Esophagus (tissue), 2 donors: Measurements from ENCODE around the gene CCL1. TPM values are rescaled to one million over a fixed set of nuclear protein-coding genes. Genes with fewer than 3 reads are reported as not detected.

Experiments used
- H3K27ac ChIP-seq, 2 donors: one replicate each; pipeline ENCODE4 v1.5.1; 2013; ENCODE audit warnings: low read depth in 2 of 2, mild to moderate bottlenecking in 2 of 2, inconsistent platforms in 1 of 2, low read length in 1 of 2, moderate library complexity in 1 of 2
- H3K27me3 ChIP-seq, 2 donors: one replicate each; pipeline ENCODE4 v1.6.1; 2013; ENCODE audit warnings: low read length in 2 of 2, control low read depth in 1 of 2, mild to moderate bottlenecking in 1 of 2; ENCODE audit not compliant: insufficient read depth in 2 of 2, control insufficient read depth in 1 of 2
- H3K36me3 ChIP-seq, 2 donors: one replicate each; pipeline ENCODE4 v1.6.1; 2013; ENCODE audit warnings: low read length in 1 of 2; ENCODE audit not compliant: control insufficient read depth in 2 of 2, insufficient read depth in 2 of 2
- H3K4me1 ChIP-seq, 2 donors: one replicate each; pipeline ENCODE4 v1.6.1; 2013; ENCODE audit warnings: low read length in 1 of 2; ENCODE audit not compliant: control insufficient read depth in 2 of 2, insufficient read depth in 2 of 2
- H3K4me3 ChIP-seq, 2 donors: one replicate each; pipeline ENCODE4 v1.5.1; 2013; ENCODE audit warnings: low read length in 2 of 2, mild to moderate bottlenecking in 2 of 2, low read depth in 1 of 2, moderate library complexity in 1 of 2
- H3K9me3 ChIP-seq, 2 donors: one replicate each; pipeline ENCODE4 v1.6.1; 2013; ENCODE audit warnings: mild to moderate bottlenecking in 2 of 2, low read depth in 1 of 2, low read length in 1 of 2, moderate library complexity in 1 of 2; ENCODE audit not compliant: control insufficient read depth in 2 of 2, insufficient read depth in 1 of 2
- WGBS, 2 donors: extraction: QIAGEN DNeasy Blood & Tissue Kit; methylation state at CpG; one replicate each; pipeline ENCODE4 v1.1.7; 2013; 5-methylcytosine and 5-hydroxymethylcytosine counted together
- polyA plus RNA-seq, 2 donors: library from polyadenylated mRNA; stranded (reverse); fragments of 200-250 nt; gene quantifications; one replicate each; pipeline ENCODE4 v1.2.3, GENCODE V29; 2013
- donor health status: healthy with polysubstance abuse.
- donor health status: Bipolar disorder and iron deficiency.

Gene CCL1
- not detected for polyA plus RNA-seq

GRCh38 chr17:34363183-34363661 is at the start of gene CCL1:
Gene CCL1, minus strand, starts transcription at chr17:34363233. Its CDS starts 72 bp downstream, at chr17:34363161.
- Histone ChIP-seq H3K9me3 (no peaks in the 10 kb centered on the region), H3K27me3 (no peaks in the 10 kb centered on the region), H3K36me3 (no peaks in the 10 kb centered on the region), H3K4me1 (no peaks in the 10 kb centered on the region), H3K27ac (no peak within 1 kb of the TSS), H3K4me3 (no peak within 1 kb of the TSS)
- WGBS, 2 donors, result 45 to 46% methylated on average over 5 of the region's 5 CpGs

- H3K36me3 ChIP-seq, result no peaks in the 10 kb centered on the region
- H3K27ac ChIP-seq, result no peak overlapping the region
- 47 to 48% methylated on average over 7 of the region's 7 CpGs for WGBS, 2 donors
- no peak overlapping the region for H3K4me3 ChIP-seq
- peaks cover 0 to 2% of the 10 kb centered on the region in 2 donors for H3K4me1 ChIP-seq
- H3K9me3 ChIP-seq, result peaks cover 0 to 3% of the 10 kb centered on the region in 2 donors
- H3K27me3 ChIP-seq, result peaks cover 0 to 2% of the 10 kb centered on the region in 2 donors
These were observed 49.5 kb upstream of the CCL1 start for GRCh38 chr17:34412534-34412933.

- no peak overlapping the region for H3K27ac ChIP-seq
- H3K9me3 ChIP-seq, result peaks cover 0 to 3% of the 10 kb centered on the region in 2 donors
- 40 to 54% methylated on average over 5 of the region's 5 CpGs for WGBS, 2 donors
- H3K27me3 ChIP-seq, result peaks cover 0 to 2% of the 10 kb centered on the region in 2 donors
- H3K4me3 ChIP-seq, result no peak overlapping the region
- H3K36me3 ChIP-seq, result no peaks in the 10 kb centered on the region
- peaks cover 0 to 2% of the 10 kb centered on the region in 2 donors for H3K4me1 ChIP-seq
These were observed 48.8 kb upstream of the CCL1 start for GRCh38 chr17:34411646-34412421.

GRCh38 chr17:34409352-34409751 is 46.3 kb upstream of the CCL1 start:
- H3K27me3 ChIP-seq, result no peaks in the 10 kb centered on the region
- WGBS, 2 donors, result 76 to 80% methylated on average over 4 of the region's 4 CpGs
- H3K36me3 ChIP-seq, result no peaks in the 10 kb centered on the region
- H3K9me3 ChIP-seq, result peaks cover 0 to 3% of the 10 kb centered on the region in 2 donors
- H3K4me1 ChIP-seq, result peaks cover 0 to 2% of the 10 kb centered on the region in 2 donors
- H3K4me3 ChIP-seq, result no peak overlapping the region
- no peak overlapping the region for H3K27ac ChIP-seq

- Histone ChIP-seq H3K27me3 (no peaks in the 10 kb centered on the region), H3K36me3 (no peaks in the 10 kb centered on the region), H3K4me3 (no peak overlapping the region), H3K9me3 (peaks cover 0 to 3% of the 10 kb centered on the region in 2 donors), H3K27ac (no peak overlapping the region), H3K4me1 (peaks cover 0 to 2% of the 10 kb centered on the region in 2 donors)
- WGBS, 2 donors, result 57 to 79% methylated on average over 1 of the region's 1 CpG
These were observed 45.4 kb upstream of the CCL1 start for GRCh38 chr17:34408439-34408838.

- H3K36me3 ChIP-seq, result no peaks in the 10 kb centered on the region
- peaks cover 0 to 3% of the 10 kb centered on the region in 2 donors for H3K9me3 ChIP-seq
- 78 to 83% methylated on average over 6 of the region's 6 CpGs for WGBS, 2 donors
- no peak overlapping the region for H3K4me3 ChIP-seq
- H3K27ac ChIP-seq, result no peak overlapping the region
- H3K4me1 ChIP-seq, result peaks cover 0 to under 1% of the 10 kb centered on the region in 2 donors
- no peaks in the 10 kb centered on the region for H3K27me3 ChIP-seq
These were observed 43.2 kb upstream of the CCL1 start for GRCh38 chr17:34406226-34406625.

GRCh38 chr17:34403006-34403405 is 40.0 kb upstream of the CCL1 start:
- WGBS, 2 donors, result 67 to 80% methylated on average over 4 of the region's 4 CpGs

GRCh38 chr17:34401165-34401564 is 38.1 kb upstream of the CCL1 start:
- H3K36me3 ChIP-seq, result no peaks in the 10 kb centered on the region
- H3K4me1 ChIP-seq, result no peaks in the 10 kb centered on the region
- no peaks in the 10 kb centered on the region for H3K9me3 ChIP-seq
- no peak overlapping the region for H3K4me3 ChIP-seq
- WGBS, 2 donors, result 60 to 64% methylated on average over 5 of the region's 5 CpGs
- H3K27ac ChIP-seq, result no peak overlapping the region
- no peaks in the 10 kb centered on the region for H3K27me3 ChIP-seq

More at GRCh38 chr17:34403006-34403405, 40.0 kb upstream of the CCL1 start:
- Histone ChIP-seq H3K4me1 (no peaks in the 10 kb centered on the region), H3K4me3 (no peak overlapping the region), H3K27me3 (no peaks in the 10 kb centered on the region), H3K9me3 (no peaks in the 10 kb centered on the region), H3K27ac (no peak overlapping the region), H3K36me3 (no peaks in the 10 kb centered on the region)

GRCh38 chr17:34400301-34400931 is 37.4 kb upstream of the CCL1 start:
- H3K4me3 ChIP-seq, result no peak overlapping the region
- no peaks in the 10 kb centered on the region for H3K9me3 ChIP-seq
- H3K4me1 ChIP-seq, result no peaks in the 10 kb centered on the region
- no peaks in the 10 kb centered on the region for H3K27me3 ChIP-seq
- 69 to 70% methylated on average over 10 of the region's 10 CpGs for WGBS, 2 donors
- H3K36me3 ChIP-seq, result no peaks in the 10 kb centered on the region
- H3K27ac ChIP-seq, result no peak overlapping the region
